Activated T-helper 1 cell treated with Interleukin-2 at 50 U/mL for 16 hours (primary cell): ENCODE results near the gene RETSAT.
"Not testable (repeated sequence)": the region's sequence is repeated elsewhere in the genome, so short reads cannot be mapped to it uniquely, and the experiment has no call there.

Experiments
- DNase-seq: peaks from one replicate; pipeline ENCODE4 v3.0.0-alpha.2; 2020; ENCODE audit warnings: low read depth

Gene RETSAT

GRCh38 chr2:85330839-85331636, 23.3 kb downstream of the RETSAT start:
- DNase-seq: no peak

DNA sequence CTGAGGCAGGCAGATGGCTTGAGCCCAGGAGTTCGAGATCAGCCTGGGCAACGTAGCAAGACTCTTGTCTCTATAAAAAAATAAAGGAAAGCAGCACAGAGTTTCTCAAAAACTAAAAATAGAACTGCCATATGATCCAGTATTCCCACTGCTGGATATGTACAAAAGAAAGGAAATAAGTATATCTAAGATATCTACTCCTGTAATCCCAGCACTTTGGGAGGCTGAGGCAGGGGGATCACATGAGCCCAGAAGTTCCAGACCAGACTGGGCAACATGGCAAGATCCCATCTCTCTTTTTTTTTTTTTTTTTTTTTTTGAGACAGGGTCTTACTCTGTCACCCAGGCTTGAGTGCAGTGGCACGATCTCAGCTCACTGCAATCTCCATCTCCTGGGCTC, 24.6 kb downstream of the RETSAT start:
- not testable (repeated sequence) for DNase-seq

- no peak for DNase-seq
Observed at GRCh38 chr2:85329181-85329651, 25.1 kb downstream of the RETSAT start.

DNA sequence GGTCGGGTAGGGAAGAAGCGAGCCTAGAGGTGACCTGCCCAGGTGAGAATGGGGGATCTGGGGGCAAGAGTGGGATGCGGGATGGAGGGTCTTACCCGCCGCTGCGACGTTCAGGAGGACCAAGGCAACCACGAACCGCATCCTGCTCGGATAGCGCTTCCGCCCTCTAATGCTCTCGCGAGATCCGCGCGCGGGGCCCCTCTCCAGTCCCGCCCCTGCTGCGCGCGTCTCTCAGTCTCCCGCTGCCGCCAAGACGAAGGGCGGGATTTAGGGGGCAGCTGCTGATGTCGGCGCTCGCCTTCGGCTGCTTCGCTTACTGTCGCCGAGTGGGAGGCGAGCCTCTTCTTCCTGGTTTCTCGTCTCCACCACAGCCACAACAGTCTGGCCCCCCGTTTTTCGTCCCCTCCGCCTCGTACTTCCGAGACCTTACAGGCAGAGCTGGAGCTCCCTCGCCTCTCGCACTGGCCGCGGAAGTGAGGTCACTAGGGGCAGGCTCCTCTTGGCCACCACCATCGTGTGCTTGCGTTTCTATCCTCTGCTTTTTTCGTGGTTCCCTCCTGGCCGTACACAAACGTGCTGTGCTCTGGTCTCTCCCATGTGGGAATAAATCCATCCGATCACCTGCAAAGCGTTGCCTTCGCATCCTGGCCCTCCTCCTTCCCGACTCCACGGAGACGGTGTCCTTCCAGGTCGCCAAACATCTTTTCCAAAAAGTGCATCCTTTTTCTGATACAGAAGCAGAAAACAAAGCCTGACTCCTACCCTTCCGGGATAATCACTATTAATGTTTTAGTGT, 26.3 kb downstream of the RETSAT start, which contains the start of gene TGOLN2:
TSS of gene TGOLN2 (minus strand) at position 168 of the 796 bp plus-strand sequence. CDS start at position 141, 27 bp downstream.
- DNase-seq: peak; percentile 89

DNA sequence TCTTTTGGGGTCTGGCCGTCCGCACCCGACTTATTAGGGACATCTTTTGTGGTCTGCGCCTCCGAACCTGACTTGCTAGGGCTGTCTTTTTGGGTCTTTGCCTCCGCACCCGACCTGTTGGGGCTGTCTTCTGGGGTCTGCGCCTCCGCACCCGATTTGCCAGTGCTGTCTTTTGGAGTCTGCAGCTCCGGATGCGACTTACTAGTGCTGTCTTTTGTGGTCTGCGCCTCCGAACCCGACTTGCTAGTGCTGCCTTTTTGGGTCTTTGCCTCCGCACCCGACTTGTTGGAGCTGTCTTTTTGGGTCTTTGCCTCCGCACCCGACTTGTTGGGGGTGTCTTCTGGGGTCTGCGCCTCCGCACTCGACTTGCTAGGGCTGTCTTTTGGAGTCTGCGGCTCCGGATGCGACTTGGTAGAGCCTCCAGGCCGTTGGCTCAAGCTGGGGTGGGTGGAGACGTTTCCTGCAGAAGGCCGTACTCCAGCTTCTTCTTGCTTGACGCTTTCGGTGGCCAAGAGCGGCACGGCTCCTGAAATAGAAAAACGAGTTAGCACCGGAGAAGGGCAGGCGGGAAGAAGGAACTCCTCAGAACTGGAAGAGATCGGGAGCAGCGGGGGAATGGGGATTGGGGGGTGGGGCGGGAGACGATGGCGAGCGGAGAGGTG, 27.0 kb downstream of the RETSAT start:
- DNase-seq: peak; percentile 47

GRCh38 chr2:85326406-85327159, 27.7 kb downstream of the RETSAT start:
- DNase-seq: no peak

DNA sequence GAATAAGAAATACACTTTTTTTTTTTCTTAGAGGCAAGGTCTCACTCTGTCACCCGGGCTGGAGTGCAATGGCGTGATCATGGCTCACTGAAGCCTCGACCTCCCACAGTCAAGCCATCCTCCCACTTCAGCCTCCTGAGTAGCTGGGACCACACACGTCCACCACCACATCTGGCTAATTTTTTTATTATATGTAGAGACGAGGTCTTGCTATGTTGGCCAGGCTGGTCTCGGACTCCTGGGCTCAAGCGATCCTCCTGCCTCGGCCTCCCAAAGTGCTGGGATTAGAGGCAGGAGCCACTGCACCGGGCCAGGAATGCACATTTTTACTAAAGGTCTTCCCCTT, 28.9 kb downstream of the RETSAT start:
- DNase-seq: no peak

DNA sequence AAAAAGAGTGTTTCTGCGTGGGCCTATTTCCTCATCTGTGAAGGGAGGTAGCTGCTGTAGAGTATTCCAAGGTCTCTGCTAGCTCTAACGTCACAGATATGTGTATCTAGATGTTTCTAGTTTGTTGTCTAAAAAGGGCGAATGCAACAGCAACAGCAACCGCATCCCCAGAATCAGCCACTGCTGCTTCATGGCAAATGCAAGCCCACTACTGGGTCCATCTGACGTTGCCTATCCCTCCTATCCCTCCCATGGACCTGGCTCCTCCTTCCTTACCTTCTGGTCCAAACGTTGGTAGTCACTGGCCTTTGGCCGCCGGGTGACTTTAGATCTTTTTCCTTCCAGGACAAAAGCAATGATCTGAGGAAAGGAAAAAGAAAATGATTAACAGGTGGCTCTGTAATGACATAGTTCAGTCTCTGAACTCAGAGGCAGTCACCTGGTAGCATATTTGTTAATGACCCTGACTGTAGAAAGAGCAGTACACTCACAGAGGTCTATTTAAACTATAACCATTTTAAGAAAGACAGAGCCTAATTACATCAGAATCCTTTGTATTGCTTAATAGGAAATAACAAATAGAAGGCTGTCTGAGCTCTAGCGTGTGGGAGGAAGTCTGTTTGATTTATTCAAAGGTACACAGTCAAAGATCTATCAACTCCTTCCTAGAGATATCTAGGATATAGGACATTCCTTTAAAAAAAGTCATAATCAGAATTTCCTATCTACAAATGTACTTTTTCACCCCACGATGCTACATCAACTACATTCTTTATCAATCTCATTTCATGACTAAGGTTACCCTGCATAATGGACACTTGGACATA, 29.5 kb downstream of the RETSAT start:
- no peak for DNase-seq

GRCh38 chr2:85323988-85324367, 30.4 kb downstream of the RETSAT start:
- DNase-seq: not testable (repeated sequence)

GRCh38 chr2:85323351-85323987, 30.9 kb downstream of the RETSAT start:
- no peak for DNase-seq

- DNase-seq: no peak
Observed at GRCh38 chr2:85319796-85320195, 34.5 kb downstream of the RETSAT start.

- no peak for DNase-seq
Observed at GRCh38 chr2:85318222-85319074, 35.9 kb downstream of the RETSAT start.

DNA sequence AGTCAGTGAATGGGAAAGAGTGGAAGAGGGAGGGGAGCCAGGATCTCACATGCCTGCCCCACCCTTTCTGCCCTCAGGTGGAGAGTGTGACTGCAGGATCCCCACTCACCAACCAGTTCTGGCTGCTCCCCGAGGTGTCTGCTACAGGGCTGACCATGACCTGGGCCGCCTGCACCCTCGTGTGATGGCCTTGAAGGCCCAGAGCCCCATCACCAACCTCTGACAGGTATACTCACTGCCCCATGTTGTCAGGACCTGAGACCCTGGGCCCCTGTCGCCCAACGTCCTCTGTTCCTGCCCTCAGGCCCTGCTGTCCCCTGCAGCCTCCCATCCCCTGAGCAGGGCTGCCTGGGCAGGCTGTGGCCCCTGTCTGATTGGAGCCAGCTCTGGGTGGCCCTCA, 38.4 kb downstream of the RETSAT start:
- not testable (repeated sequence) for DNase-seq

DNA sequence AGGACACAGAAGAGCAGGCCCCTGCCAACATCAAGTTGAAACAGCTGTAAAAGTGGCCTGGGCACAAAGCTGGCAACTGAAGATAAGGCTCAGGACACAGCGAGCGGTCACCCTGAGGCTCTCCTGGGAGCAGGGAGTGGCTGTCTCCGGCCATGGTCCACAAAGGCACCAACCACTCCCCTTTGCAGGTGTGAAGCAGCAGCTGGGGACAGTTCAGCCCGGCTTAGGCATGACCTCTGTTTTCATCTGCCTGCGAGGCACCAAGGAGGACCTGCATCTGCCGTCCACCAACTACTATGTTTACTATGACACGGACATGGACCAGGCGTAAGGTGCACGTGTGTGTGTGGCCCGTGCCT, 39.5 kb downstream of the RETSAT start:
- no peak for DNase-seq

DNA sequence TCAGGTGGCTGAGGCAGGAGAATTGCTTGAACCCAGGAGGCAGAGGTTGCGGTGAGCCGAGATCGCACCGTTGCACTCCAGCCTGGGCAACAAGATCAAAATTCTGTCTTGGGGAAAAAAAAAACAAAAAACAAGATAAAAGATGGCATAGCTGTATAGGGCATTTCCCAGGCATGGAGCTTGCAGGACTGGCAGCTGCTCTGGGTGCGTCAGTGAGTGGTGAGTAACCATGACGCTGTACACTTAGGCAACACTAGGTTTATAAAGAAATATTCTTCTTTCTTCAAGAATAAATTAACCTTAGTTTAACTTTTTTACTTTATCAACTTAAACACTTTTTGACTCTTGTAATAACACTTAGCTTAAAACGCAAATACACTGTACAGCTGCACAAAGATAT, 41.9 kb downstream of the RETSAT start:
- no peak for DNase-seq

DNA sequence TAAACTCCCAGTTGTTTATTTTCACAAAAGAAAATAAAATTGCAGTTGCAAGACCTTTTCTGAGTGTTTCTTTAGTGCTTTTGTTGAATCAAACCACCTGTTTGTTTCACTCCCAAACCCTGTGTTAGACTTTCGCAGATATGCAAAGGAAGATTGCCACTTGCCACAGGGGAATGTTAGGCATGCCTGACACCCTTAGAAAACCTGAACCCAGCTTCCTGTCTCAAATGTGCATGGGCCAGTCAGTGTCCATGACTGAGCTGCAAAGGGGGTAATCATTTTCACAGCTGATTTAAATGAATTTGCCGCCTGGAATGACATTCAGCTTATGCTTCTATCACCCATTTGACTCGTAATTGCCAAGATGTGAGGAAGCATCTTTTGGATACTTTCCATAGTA, 44.0 kb downstream of the RETSAT start:
- DNase-seq: no peak

DNA sequence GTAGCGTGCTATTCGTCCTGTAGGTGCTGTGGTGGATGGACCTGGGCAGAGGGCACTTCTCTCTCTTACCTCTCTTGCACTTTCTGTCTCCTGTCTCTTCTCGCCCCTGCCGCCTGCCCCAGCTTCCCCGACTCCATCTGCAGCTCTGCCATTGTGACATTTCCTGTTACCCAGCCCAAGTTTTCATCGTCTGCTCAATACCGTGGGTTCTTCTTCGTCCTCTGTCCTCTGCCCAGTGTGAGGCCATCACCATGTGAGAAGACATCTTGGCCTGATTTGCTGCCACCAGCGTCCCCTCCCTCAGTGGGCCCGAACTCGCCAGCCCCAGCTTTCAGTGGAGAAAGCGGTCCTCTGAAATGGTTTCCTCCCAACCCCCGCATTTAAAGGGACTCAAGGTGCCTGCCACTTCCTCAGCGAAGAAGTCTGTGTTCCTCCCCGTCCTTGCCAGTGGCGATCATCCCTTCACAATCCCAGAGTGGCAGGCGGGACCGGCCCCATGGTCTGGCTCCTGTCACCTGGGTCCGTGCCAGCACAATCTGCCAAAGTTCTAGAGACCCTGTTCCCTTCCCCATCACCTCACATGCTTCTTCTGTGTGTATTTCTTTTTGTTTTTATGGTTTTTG, 44.5 kb downstream of the RETSAT start:
- no peak for DNase-seq

GRCh38 chr2:85308896-85309555, 45.3 kb downstream of the RETSAT start:
- no peak for DNase-seq

GRCh38 chr2:85308201-85308600, 46.1 kb downstream of the RETSAT start:
- no peak for DNase-seq
